HG03135 (cell line): ENCODE results near the gene SC5D.

Source experiments
- ATAC-seq: cut with Tn5 transposase; IDR thresholded peaks from one replicate; pipeline ENCODE4 v1.9.1; 2021; ENCODE audit warnings: mild to moderate bottlenecking, moderate library complexity; ENCODE audit not compliant: unreplicated experiment

Gene SC5D, protein sequence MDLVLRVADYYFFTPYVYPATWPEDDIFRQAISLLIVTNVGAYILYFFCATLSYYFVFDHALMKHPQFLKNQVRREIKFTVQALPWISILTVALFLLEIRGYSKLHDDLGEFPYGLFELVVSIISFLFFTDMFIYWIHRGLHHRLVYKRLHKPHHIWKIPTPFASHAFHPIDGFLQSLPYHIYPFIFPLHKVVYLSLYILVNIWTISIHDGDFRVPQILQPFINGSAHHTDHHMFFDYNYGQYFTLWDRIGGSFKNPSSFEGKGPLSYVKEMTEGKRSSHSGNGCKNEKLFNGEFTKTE

GRCh38 chr11:121292495-121293287 is at the start of gene SC5D:
Gene SC5D, plus strand, starts transcription at chr11:121292771. Its CDS starts 10,605 bp downstream, at chr11:121303376.
- peak; percentile 91 for ATAC-seq

DNA sequence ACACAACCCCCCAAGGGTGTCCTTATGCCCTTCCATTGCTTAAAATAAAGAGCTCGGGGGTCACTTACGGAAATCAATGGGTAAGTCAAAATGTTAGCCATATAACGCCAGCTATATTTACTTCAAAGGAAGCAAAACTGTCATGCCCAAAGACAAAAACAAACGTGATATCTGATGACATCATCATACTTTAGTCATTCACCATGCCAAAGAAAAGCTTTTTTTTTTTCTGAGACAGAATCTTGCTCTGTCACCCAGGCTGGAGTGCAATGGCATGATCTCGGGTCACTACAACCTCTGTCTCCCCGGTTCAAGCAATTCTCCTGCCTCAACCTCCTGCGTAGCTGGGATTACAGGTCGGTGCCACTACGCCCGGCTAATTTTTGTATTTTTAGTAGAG is 47.7 kb upstream of the SC5D start:
- ATAC-seq, result no peak

GRCh38 chr11:121246021-121246768 is 46.4 kb upstream of the SC5D start:
- no peak for ATAC-seq

- no peak for ATAC-seq
Observed at GRCh38 chr11:121246769-121247035, 45.9 kb upstream of the SC5D start.

- ATAC-seq, result no peak
Observed at GRCh38 chr11:121248496-121248895, 44.1 kb upstream of the SC5D start.

- ATAC-seq, result no peak
Observed at GRCh38 chr11:121249039-121249663, 43.4 kb upstream of the SC5D start.

GRCh38 chr11:121250843-121251242 is 41.7 kb upstream of the SC5D start:
- no peak for ATAC-seq

- no peak for ATAC-seq
Observed at GRCh38 chr11:121253951-121254350, 38.6 kb upstream of the SC5D start.

GRCh38 chr11:121254756-121255155 is 37.8 kb upstream of the SC5D start:
- no peak for ATAC-seq

- no peak for ATAC-seq
Observed at GRCh38 chr11:121255473-121256125, 37.0 kb upstream of the SC5D start.

GRCh38 chr11:121257289-121257688 is 35.3 kb upstream of the SC5D start:
- ATAC-seq, result no peak

DNA sequence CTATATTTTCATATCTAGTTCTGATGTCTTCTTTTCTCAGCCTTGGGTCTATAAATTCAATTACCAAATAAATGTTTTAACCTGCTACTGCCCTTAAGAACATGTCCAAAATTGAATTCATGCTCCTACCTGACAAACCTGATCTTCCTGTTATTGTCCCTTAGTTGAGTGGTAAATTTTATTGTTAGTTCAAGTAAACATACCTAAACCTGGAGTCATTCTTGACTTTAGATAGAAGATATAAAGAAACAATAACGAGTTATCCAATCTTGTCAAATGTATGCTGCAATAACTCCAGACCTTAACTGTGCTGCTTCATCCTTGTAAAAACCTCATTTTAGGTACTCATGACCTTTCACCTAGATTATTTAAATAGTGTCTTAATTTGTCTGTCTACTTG is 34.6 kb upstream of the SC5D start:
- ATAC-seq, result no peak

- no peak for ATAC-seq
Observed at GRCh38 chr11:121265586-121265985, 27.0 kb upstream of the SC5D start.

DNA sequence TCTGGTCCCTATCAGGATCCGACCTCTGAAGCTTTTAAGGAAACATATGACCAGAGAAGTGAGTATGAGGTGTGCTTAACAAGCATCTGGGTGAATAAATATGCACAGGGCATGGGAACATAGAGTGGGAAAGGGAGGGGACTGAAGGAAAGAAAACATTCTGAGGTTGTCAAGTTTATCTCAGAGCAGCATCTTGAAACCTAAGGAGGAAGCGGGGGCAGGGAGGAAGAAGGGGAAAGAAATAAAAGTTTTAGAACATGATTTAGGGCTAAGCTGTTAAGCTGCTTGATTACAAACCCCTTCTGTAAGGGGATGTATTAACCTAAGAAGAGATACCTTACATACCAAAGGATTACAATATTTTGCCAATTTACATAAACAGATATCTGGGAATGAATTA is 24.0 kb upstream of the SC5D start:
- ATAC-seq, result no peak

DNA sequence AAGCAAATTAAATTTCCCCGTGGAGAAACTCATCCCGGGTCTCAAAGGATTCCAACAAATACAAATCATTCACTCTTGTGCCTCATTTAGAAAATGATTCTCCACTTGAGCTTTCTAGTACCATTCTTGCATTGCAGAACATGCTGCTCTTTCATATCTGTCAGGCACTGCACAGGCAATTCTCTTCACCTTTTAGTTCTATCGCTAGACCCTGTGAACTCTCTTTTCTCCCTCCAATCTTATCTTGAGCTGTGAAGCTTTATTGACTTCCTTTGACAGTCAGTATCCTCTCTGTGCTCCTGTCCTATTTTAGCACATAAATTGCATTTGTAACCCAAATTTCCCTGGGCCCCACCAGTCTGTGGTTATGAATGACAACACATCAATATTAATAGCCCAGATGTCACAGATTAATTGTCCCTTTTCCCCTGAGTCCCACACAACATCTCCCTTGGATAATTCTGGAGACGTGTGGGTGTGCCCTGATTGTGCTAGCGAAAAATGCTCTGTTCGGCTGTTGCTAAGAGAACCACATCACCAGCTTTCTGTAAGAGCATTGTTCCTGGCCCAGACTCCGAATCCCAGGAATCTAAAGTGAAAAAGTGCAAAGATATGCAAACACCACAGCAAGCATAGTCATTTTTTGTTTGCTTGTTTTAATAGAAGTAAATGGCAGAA is 22.4 kb upstream of the SC5D start:
- no peak for ATAC-seq

DNA sequence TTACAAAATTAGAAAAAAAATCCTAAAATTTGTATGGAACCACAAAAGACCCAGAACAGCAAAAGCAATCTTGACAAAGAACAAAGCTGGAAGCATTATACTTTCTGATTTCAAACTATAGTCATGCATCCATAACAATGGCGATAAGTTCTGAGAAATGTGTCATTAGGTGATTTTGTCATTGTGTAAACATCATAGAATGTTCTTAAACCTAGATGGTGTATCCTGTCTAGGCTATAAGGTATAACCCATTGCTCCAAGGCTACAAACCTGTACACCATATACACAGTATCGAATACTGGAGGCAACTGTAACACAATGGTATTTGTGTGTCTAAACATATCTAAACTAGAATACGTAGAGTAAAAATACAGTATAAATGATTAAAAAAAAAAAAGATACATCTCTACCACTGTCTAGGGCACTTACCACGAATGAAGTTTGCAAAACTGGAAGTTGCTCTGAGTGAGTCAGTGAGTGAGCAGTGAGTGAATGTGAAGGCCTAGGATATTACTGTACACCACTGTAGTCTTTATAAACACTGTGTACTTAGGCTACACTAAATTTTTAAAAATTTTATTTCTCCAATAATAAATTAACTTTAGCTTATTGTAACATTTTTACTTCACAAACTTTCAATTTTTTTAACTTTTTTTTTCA is 18.1 kb upstream of the SC5D start:
- no peak for ATAC-seq

GRCh38 chr11:121281698-121282097 is 10.9 kb upstream of the SC5D start:
- no peak for ATAC-seq

- no peak for ATAC-seq
Observed at GRCh38 chr11:121282386-121282785, 10.2 kb upstream of the SC5D start.

DNA sequence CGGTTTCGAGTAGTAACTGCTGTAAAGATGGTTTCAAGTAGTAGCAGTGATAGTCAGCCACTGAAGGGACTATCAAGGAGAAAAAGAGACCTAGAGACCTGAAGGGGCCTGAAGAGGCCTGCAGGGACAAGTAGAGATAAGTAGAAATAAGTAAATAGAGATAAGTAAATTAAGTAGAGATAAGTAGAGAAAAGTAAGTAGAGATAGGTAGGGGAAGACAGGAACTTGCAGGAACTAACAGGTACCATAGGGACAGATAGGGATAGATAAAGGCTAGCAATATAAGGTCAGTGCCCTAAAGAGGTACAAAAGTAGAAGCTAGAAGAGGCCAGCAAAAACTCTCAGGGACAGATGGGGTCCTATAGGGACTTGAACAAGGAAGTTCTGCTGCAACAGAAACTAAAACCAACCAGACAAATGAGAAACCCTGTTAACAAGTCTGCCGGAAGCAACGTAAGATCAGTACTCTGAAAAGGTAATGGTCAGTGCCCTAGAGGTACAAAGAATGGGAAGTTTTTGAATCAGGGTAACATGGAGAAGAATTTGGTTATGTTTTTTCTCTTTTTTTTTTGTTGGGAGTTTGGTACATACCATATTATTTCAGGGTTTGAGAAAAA is 9.6 kb upstream of the SC5D start:
- ATAC-seq, result peak; percentile 77
